ENCODE results near the gene C5orf24.

Gene C5orf24

GRCh38 chr5:134813827-134814226 lies 31.9 kb upstream of the C5orf24 start:
- ATAC-seq = no peak
- no peak for TF ChIP-seq ESRRG (CRISPR knock-in tag; IDR thresholded peaks at IDR 0.05)
- no peak for TF ChIP-seq ARNTL (CRISPR knock-in tag; IDR thresholded peaks at IDR 0.05; ENCODE audit: borderline replicate concordance, low read depth)
- no peak for TF ChIP-seq CSRNP3 (CRISPR knock-in tag; IDR thresholded peaks at IDR 0.05)

DNA sequence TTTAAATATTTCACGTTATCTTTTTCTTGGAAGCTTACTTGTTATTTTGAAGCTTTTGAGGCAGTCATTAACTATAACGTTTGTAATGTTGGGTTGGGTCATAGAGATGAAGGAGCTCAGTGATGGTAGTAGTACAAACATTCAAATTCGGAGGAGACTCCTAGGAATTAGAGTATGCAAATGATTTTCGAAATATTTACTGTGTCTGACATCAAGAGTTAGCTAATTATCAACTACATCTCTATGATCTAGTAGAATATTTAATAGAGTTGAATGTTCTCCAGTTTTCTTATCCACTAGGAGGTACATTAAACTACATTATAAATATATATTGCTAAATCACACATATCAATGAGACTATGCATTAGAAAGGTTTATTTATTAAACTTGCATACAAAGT lies 28.8 kb upstream of the C5orf24 start:
- ATAC-seq = no peak
- TF ChIP-seq CSRNP3 (CRISPR knock-in tag; IDR thresholded peaks at IDR 0.05) = no peak
- TF ChIP-seq ESRRG (CRISPR knock-in tag; IDR thresholded peaks at IDR 0.05) = no peak
- TF ChIP-seq TOX (CRISPR knock-in tag; IDR thresholded peaks at IDR 0.05; ENCODE audit: borderline replicate concordance) = no peak
- no peak for TF ChIP-seq ZC3H10 (CRISPR knock-in tag; IDR thresholded peaks at IDR 0.05)
- TF ChIP-seq TCF4 (CRISPR knock-in tag; IDR thresholded peaks at IDR 0.05; ENCODE audit: borderline replicate concordance) = no peak
- TF ChIP-seq BACH2 (CRISPR knock-in tag; IDR thresholded peaks at IDR 0.05; ENCODE audit: borderline replicate concordance) = no peak
- TF ChIP-seq, protein P1, sequence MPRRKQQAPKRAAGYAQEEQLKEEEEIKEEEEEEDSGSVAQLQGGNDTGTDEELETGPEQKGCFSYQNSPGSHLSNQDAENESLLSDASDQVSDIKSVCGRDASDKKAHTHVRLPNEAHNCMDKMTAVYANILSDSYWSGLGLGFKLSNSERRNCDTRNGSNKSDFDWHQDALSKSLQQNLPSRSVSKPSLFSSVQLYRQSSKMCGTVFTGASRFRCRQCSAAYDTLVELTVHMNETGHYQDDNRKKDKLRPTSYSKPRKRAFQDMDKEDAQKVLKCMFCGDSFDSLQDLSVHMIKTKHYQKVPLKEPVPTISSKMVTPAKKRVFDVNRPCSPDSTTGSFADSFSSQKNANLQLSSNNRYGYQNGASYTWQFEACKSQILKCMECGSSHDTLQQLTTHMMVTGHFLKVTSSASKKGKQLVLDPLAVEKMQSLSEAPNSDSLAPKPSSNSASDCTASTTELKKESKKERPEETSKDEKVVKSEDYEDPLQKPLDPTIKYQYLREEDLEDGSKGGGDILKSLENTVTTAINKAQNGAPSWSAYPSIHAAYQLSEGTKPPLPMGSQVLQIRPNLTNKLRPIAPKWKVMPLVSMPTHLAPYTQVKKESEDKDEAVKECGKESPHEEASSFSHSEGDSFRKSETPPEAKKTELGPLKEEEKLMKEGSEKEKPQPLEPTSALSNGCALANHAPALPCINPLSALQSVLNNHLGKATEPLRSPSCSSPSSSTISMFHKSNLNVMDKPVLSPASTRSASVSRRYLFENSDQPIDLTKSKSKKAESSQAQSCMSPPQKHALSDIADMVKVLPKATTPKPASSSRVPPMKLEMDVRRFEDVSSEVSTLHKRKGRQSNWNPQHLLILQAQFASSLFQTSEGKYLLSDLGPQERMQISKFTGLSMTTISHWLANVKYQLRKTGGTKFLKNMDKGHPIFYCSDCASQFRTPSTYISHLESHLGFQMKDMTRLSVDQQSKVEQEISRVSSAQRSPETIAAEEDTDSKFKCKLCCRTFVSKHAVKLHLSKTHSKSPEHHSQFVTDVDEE (CRISPR knock-in tag; IDR thresholded peaks at IDR 0.05) = no peak
- TF ChIP-seq OSR1 (CRISPR knock-in tag; IDR thresholded peaks at IDR 0.05) = no peak
- no peak for TF ChIP-seq ZFP30 (CRISPR knock-in tag; IDR thresholded peaks at IDR 0.05)
- no peak for TF ChIP-seq ZNF8 (CRISPR knock-in tag; IDR thresholded peaks at IDR 0.05)
- TF ChIP-seq CREB5 (CRISPR knock-in tag; IDR thresholded peaks at IDR 0.05; ENCODE audit: low read depth) = no peak
- no peak for TF ChIP-seq SNAI2 (CRISPR knock-in tag; IDR thresholded peaks at IDR 0.05)
- TF ChIP-seq ZFP3 (CRISPR knock-in tag; IDR thresholded peaks at IDR 0.05) = no peak
- TF ChIP-seq ARNTL (CRISPR knock-in tag; IDR thresholded peaks at IDR 0.05; ENCODE audit: borderline replicate concordance, low read depth) = no peak
- TF ChIP-seq RARB (CRISPR knock-in tag; IDR thresholded peaks at IDR 0.05) = no peak
- no peak for TF ChIP-seq PPARA (CRISPR knock-in tag; IDR thresholded peaks at IDR 0.05; ENCODE audit: borderline replicate concordance)

DNA sequence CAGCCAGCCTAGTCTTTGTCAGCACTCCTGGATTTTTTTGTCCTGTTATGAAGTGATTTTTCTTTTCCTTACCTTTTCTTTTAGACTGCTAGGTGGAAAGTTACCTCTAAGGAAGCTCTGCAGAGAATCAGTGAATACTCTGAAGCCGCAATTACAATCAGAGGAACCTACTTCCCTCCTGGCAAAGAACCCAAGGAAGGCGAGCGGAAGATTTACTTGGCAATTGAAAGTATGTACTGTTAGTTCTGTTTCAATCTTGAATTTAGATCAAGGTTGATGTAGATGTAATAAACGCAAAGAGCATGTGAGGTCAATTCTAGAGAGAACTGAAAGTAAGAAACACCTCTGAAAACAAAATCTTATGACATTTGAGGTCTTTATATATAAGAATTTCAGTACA lies 27.0 kb upstream of the C5orf24 start:
- TF ChIP-seq ZNF565 (CRISPR knock-in tag; conservative IDR thresholded peaks at IDR 0.05; ENCODE audit: low read depth) (no peak), ISL1 (CRISPR knock-in tag; IDR thresholded peaks at IDR 0.05) (no peak), CREB5 (CRISPR knock-in tag; IDR thresholded peaks at IDR 0.05; ENCODE audit: low read depth) (no peak)
- TF ChIP-seq, protein P1 (CRISPR knock-in tag; IDR thresholded peaks at IDR 0.05) = no peak
- ATAC-seq = no peak
